Hepatic stellate cell (primary cell): ENCODE results near the gene JARID2.
A peak's percentile ranks its signal among the peaks of the same experiment; 100 is the strongest.

ENCODE experiments used
- DNase-seq: peaks from one replicate; pipeline ENCODE4 v3.0.0; 2011; ENCODE audit warnings: low spot score

Gene JARID2

DNA sequence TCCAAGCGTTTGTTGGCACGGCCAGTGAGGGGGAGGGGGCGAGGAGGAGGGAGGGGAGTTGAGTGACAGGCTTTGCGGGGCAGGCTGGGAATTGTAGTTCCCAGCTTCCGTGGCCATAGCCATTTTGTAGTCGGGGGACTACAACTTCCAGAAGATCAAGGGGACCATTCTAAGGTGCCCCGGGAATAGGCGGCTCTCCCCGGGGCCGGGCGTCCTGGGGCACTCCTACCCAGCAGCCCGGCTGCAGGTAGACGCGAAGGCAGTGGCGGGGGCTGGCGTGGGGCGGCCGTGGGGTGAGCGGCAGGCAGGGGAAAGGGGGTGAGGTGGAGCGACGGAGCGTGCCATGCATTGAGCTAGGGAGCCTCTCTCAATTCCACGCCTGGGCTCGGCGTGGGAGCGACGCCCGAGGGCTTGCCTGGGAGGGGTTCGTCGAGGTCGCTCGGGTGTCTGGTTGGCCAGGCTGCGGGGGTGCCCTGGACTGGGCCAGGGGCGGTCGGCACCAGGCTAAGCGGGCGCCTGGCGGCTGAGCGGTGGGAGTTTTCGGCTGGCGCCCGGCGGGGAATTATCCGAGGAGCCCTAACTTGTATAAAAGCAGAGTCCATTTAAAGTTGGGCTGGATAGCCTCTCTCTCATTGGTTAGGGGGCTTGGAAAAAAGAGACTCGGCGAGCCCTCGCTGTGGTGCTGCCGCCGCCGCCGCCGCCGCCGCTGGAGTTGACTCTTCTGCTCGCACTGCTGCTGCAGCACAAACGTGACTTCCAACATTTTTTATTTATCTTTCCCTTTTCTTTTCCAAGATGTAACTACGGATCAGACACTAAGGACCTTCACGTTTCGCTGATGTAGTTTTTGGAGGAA lies at the start of gene JARID2:
TSS of gene JARID2 (plus strand) at position 709 of the 856 bp plus-strand sequence. CDS start 471 bp downstream, outside the sequence.
- DNase-seq: peak; percentile 98

DNA sequence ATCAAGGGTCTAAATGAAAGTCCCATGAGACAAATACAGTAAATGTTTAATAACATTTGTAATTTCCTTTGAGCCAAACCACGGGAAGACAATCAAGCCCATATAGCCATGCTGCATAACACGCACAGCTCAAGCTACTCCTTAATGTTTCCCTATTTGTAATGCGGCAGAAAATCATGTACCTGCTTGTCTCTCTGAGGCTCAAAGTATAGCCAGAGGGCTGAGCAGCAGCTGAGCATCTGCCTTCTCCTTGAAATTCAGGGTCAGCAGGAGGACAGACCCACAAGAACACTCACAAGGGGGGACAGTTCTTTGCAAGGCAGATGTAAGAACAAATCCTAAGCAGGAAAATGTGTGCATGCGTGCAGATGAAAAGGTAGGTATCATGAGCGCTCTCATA lies 45.8 kb upstream of the JARID2 start:
- no peak for DNase-seq

DNA sequence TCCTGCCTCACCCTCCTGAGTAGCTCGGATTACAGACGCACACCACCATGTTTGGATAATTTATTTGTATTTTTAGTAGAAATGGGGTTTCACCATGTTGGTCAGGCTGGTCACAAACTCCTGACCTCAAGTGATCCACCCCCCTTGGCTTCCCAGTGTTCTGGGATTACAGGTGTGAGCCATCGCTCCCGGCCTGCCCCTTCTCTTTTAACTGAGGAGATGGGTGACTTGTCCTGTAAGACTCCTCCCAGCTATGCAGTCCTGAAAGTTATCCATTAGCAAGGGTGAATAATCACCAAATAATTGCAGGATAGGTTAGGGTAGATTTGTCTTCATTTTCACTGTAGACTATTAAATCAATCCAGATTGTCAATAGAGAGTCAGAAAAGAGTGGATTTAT lies 40.5 kb upstream of the JARID2 start:
- no peak for DNase-seq

DNA sequence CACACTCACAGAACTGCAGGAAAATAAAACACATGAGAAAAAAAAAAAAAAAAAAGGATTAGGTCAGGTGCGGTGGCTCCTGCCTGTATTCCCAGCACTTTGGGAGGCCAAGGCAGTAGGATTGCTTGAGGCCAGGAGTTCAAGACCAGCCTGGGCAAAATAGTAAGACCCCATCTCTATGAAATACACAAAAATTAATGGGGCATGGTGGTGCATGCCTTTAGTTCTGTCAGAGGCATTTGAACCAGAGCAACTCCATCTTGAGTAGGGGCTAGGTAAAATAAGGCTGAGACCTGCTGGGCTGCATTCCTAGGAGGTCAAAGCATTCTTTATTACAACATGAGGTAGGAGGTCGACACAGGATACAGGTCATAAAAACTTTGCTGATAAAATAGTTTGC lies 39.0 kb upstream of the JARID2 start:
- no peak for DNase-seq

DNA sequence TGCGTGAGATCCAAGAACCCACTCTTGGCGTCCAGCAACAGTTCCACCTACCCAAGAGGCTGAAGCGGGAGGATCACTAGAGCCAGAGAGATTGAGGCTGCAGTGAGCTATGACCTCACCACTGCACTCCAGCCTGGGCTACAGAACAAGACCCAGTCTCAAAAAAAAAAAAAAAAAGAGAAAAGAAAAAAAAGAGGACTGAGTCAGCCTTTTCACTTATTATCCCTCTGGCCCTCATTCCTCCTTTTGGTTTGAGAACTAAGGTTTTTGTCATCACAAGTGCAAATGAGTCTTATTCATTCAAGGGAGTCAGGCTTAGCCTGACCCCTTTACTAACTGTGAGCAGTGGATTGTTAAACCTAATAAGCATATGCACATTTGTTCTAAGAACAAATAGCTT lies 37.9 kb upstream of the JARID2 start:
- DNase-seq: no peak

DNA sequence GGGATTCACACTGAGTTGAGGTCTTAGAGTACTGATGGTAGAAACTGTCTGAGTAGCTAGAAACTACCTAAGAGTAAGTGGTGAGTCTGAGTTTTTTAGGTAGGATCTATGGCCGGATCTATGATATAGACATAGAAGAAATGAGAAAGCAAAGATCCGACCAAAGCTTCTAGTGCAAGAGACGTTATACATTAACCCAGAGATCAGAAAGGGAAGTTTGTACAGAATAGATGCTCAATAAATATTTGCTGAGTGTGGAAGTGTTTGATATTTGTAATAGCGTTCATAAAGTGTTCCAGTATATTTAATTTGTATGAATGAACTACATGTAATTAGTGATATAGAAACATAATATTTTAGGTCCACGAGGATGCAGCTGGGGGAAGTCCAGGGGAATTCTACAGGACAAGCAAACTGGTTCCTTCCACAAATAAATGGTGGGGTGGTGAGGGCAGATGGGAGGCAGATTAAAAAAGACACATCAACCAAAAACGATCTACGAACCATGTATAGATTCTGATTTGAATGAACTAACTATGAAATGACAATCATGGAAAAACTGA lies 31.9 kb upstream of the JARID2 start:
- DNase-seq: no peak

DNA sequence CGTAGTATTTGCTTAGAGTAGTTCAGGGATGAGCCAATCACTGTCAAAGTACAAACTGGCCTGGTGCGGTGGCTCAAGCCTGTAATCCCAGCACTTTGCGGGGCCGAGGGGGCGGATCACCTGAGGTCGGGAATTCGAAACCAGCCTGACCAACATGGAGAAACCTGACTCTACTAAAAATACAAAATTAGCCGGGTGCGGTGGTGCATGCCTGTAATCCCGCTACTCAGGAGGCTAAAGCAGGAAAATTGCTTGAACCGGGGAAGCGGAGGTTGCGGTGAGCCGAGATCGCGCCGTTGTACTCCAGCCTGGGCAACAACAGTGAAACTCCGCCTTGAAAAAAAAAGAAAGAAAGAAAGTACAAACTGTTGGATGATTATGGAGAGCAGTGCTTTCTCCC lies 27.5 kb upstream of the JARID2 start:
- DNase-seq: no peak

DNA sequence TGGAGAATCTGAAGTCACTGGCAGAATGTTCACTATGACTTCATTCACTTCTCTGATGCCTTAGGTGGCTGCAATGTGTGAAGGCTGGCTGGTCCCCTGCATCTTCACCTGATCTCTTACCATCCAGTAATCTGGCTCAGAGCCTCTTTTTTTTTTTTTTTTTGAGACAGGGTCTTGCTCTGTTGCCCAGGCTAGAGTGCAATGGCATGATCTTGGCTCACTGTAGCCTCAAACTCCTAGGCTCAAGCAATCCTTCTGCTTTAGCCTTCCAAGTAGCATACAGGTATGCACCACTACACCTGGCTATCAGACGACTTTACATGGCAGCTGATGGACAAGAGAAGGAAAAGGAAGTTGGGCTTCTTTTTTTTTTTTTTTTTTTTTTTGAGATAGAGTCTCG lies 25.8 kb upstream of the JARID2 start:
- no peak for DNase-seq

DNA sequence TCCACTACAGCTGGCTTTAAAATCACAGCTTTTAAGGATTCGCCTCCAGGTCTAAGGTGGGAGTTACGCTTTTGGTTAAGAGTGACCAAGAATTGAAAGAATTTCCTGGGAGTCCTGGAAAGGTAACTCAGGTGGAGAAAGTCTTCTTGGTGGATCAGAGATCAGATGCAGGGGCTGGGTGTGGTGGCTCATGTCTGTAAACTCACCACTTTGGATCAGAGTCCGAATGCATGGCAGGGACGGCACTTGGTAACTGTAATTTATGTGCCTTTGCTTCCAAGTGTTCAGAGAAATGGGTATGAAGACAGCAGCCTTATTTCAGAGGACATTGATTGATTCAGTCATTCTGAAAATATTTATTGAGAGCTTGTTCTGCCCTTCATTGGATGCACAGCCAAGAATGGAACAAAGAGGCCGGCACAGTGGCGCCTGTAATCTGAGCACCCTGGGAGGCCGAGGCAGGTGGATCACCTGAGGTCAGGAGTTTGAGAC lies 18.0 kb upstream of the JARID2 start:
- no peak for DNase-seq

DNA sequence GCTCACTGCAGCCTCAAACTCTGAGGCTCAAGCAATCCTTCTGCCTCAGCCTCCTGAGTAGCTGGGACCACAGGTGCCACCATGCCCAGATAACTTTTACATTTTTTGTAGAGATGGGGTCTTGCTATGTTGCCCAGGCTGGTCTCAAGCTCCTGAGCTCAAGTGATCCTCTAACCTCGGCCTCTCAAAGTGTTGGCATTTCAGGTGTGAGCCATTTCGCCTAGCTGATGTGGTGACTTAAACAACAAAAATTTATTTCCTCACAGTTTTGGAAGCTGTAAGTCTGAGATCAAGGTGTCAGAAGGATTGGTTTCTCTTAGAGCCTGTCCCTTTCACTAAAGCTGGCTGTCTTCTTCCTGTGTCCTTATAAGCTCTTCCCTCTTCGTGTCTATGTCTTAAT lies 15.0 kb upstream of the JARID2 start:
- no peak for DNase-seq

DNA sequence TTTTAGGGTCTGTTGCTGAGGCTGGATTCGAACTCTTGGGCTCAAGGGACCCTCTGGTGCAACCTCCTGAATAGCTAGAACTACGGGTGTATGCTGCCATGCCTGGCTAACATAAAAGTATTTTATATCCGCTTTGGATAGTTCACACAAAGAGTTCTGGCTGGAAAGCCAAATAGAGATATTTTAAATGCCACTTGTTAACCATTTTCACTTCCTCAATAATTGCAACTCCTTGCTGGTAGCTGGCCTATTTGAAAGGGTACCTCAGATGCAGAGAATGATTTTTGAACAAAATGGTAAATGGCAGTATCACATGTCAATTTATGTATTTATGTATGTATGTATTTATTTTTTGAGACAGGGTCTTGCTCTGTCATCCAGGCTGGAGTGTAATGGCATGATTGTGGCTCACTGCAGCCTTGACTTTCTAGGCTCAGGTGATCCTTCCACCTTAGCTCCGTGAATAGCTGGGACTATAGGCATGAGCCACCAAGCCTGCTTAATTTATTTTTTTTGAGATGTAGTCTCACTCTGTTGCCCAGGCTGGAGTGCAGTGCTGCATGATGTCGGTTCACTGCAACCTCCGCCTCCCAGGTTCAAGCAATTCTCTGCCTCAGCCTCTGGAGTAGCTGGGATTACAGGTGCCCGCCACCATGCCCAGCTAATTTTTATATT lies 12.9 kb upstream of the JARID2 start:
- no peak for DNase-seq

DNA sequence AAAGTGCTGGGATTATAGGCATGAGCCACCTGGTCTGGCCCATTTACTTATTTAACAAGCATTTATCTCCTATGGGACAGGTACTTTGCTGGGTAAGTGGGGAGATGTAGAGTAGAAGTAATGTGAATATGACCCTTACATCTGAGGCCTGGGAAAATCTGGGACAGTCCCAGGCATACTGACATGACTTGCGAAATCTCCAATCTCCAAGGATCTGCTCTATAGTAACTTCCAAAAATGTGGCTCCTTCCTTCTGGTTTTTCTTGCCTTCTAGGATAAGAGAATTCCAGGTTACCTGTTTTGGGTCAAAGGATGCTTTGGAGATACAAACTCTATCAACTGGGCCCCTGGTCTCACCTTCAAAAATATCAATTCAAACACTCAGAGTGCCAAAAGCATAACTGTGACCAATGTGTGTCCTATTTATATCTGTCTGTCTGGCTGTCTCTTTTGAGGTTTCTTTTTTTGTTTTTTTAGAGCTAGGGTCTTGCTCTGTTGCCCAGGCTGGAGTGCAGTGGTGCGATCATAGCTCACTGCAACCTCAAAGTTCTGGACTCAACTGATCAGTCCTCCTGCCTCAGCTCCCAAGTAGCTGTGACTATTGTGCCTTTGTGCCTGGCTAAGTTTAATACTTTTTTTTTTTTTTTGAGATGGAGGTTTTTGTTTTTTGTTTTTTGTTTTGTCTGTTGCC lies 11.7 kb upstream of the JARID2 start:
- no peak for DNase-seq

DNA sequence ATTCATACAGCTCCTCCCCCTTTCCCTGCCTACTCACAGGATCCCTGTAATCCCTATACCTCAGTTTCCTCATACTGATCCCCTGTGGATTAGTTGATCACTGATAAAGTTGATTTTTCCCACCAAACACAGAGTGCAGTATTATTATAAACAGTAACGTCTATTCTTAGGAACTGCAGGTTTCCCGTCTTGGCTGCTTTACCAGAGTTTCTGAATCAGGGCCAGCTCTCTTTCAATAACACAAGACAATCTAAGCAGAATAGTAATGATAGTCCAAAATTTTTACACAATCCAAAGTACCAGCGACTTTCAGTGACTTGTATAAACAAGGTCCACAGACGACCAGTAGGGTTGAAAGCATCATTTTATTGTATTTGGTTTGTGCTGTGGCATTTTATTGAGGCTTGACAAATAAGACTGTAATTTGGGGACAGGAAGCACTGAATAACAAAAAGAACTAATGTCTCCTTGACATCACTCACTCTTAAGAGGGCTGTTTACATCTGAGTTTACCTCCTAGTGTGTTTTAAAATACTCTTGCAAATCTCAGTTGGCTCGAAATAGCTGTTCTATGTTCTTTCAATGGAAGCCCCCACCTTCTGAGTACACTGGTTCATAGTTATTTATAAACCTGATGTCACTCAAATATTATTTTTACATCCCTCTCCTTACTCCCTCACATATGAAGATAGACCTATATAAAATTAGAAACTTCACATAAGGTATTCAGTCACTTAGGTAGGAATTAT lies 6.1 kb upstream of the JARID2 start:
- DNase-seq: no peak

DNA sequence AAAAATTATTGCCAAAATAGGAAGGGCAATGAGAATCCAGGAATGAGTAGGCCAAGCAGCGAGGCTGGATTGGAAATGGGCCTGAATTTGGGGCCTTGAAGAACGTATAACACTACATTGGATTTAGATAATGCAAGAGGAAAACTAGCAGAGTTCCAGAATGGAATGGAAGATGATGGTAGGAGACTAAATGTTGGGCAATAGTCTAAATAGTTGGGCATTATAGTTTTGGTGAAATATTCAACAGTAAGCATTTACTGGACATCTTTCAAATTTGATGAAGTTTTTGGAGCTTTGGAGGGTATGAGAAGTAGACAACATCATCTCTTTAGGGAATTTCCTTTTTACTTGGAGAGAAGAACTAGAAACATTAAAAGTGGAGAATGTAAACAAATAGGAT lies 3.4 kb upstream of the JARID2 start:
- no peak for DNase-seq

DNA sequence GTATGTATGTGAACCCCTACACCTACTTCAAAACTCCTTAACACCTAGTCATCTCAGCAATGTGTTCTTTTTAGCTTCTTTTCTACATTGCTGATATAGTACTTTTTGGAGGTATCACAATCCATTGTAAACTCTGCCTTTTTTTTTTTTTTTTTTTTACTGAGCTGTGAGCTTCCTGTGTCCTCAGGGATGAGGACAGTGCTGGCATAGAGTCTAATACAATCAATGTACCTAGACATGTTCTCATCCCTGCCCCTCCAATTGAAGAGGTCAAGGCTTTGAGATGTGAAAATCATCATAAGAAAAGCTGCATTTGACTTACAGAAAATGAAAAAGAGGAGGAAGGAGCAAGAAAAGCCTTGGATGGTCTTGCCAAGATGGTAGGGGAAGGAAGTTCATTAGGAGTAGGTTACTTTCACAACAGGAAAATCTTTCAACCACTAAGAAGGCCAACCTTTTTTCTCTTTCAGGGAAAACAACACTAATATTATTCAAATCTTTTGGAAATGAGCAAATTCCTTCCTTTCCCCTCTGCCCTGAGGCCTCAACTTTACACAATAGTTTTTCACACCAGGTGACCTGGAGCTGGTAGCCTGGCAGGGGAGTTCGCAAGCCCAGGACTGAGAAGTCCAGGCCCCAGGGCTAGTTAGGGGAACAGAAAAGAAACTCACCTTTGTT lies 2.8 kb upstream of the JARID2 start:
- DNase-seq: no peak

DNA sequence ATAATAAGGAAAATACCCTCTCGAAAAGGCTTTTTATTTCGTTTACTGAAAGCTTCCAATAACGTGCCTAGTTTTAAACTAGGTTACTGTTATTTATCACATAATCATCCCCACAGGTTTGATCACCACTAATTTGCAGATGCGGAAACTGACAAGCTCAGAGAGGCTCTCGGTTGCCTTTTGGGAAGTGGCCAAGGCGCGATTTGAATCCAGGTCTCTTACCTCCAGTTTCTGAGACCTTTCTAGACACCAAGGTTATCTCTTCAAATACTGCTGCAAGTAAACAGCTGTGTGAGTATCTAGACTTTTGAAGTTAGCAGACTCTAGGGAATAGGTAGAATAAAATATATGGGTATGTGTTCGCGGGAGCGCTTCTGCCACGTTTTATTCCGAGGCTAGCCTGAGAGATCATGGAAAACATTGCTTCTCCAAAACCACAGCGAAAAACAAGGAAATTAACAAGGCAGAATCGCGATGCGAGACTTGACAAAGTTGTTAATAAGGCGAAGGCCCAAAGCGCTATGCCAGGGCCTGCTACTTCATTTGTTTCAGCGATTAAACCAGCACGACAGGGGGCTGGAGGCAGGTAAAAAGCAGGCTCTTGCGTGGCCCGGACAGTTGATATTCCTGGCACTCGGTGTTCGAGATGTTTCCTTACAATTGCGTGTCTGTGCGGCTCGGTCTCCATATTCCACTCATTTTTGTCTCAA lies 1.8 kb upstream of the JARID2 start:
- DNase-seq: no peak

DNA sequence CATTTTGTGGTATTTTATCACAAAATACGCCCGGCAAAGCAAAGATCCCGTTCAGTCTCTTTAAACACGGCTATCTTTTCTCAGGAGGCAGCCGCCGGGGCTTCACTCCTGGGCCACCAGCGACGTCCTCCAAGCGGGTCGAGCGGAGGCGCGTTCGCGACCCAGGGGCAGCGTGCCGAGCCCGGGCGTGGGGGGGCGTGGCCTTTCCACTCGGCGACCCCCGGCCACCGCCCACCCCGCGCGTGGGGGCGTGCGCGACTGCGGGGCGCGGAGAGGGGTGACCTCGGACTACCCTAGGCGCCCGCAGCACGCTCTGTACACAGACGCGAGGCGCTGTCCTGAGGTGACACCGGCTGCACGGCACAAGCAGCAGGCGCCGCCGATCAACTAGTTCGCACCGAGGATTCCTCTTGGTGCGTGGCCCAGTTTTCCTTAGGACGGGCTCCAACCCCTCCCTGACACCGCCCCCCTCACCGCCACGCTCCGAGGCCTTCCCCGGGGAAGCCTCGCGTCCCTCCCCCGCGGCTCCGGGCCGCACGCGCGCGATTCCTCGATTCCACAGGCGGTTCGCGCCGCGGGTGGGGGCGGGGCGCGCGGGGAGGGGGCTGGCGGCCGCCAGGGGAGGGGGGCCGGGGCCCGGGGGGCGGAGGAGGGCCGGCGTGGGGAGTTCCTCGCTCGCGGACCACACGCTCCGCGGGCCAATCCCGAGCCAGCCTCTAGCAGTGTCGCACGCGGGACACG lies 1.1 kb upstream of the JARID2 start:
- DNase-seq: peak; percentile 73

DNA sequence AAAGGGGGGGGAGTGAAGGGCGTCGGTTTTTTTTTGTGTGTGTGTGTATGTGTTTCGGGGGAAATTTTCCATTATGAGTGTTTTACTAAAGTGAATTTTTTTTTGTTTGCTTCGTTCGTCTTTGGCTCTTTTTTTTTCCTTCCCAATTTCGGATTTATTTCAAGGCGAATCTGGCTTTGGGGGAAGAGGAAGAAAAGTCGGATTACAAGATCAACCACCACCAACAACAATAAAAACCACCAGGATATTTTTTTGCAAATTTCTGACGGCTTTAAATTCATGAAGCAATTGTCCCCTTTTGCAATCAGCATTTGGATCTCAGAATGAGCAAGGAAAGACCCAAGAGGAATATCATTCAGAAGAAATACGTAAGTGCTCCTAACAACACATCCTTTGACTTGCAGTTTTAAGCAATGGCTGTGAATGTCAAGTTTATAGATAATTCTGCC lies 372 bp downstream of the JARID2 start:
- no peak for DNase-seq

DNA sequence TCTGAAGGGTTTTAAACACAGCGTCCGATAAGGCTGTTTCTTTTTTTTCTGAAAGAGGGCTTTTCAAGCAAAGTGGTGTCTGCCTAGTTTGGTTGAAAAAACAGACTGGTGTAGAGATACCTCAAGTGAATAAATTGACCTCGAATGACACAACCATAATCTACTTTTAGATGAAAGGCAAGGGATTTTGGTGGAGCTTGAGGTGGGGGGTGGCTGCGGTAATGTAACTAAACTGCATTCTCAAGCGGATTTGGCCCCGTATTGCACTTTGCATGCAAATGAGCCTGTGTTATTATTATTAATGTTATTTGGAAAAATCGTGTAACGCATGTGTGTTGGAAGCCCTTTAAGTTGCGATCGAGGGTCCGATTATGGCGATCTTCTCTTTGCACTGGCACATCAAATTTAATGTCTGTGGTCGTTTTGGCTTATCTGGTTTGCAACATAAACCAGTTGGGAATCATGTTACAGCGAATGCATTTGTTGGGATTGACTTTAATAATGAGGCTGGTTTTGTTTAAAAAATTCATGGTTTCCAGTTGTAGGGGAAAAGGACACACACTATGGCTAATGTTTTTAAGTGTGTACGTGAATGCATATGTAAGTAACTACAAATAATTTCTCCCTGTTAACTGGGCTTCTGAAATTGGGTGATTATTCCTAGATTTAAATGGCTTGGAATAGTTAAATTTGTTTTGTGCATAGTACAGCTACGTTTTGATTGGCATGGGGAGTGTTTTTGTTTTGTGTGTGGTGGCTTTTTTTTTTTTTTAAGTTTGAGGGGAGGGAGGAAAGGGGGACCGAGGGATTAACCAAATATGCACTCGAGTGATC lies 1.0 kb downstream of the JARID2 start:
- no peak for DNase-seq
